HL-60/S4 treated with retinoic acid at 250 ng/mL for 4 days and 3 days (cell line): ENCODE results near the gene CCDC192.
"Not testable (repeated sequence)": the region's sequence is repeated elsewhere in the genome, so short reads cannot be mapped to it uniquely, and the experiment has no call there.

ENCODE experiments used
- in situ Hi-C: fragments of 300-500 bp; cut with MboI; formaldehyde crosslinking; loops from 2 replicates; pipeline ENCODE4 v1.7.0; 2022; ENCODE audit warnings: low sequenced_read_pairs

The CCDC192 gene

GRCh38 chr5:127839496-127840197 is 136.5 kb downstream of the CCDC192 start:
- in situ Hi-C loops: no loop called here

- in situ Hi-C loops: no loop called here
Measured at GRCh38 chr5:127840198-127840524, 137.0 kb downstream of the CCDC192 start.

GRCh38 chr5:127840809-127841208 is 137.6 kb downstream of the CCDC192 start:
- in situ Hi-C loops: no loop called here

- in situ Hi-C loops: no loop called here
Measured at GRCh38 chr5:127844581-127845021, 141.4 kb downstream of the CCDC192 start.

- in situ Hi-C loops: no loop called here
Measured at GRCh38 chr5:127846884-127847283, 143.7 kb downstream of the CCDC192 start.

GRCh38 chr5:127847641-127848040 is 144.4 kb downstream of the CCDC192 start:
- in situ Hi-C loops: not testable (repeated sequence)

- in situ Hi-C loops: no loop called here
Measured at GRCh38 chr5:127848098-127848497, 144.9 kb downstream of the CCDC192 start.

GRCh38 chr5:127849408-127849807 is 146.2 kb downstream of the CCDC192 start:
- in situ Hi-C loops: no loop called here

GRCh38 chr5:127849891-127850290 is 146.7 kb downstream of the CCDC192 start:
- in situ Hi-C loops: no loop called here

- in situ Hi-C loops: no loop called here
Measured at GRCh38 chr5:127851964-127852363, 148.8 kb downstream of the CCDC192 start.

GRCh38 chr5:127854520-127854919 is 151.3 kb downstream of the CCDC192 start:
- in situ Hi-C loops: no loop called here

GRCh38 chr5:127856292-127856691 is 153.1 kb downstream of the CCDC192 start:
- in situ Hi-C loops: no loop called here

- in situ Hi-C loops: no loop called here
Measured at GRCh38 chr5:127858116-127858784, 155.1 kb downstream of the CCDC192 start.

- in situ Hi-C loops: no loop called here
Measured at GRCh38 chr5:127860291-127860690, 157.1 kb downstream of the CCDC192 start.

- in situ Hi-C loops: no loop called here
Measured at GRCh38 chr5:127863161-127863560, 160.0 kb downstream of the CCDC192 start.

GRCh38 chr5:127863610-127864395 is 160.6 kb downstream of the CCDC192 start:
- in situ Hi-C loops: no loop called here

- in situ Hi-C loops: no loop called here
Measured at GRCh38 chr5:127864511-127864910, 161.3 kb downstream of the CCDC192 start.

GRCh38 chr5:127865273-127865672 is 162.1 kb downstream of the CCDC192 start:
- in situ Hi-C loops: no loop called here

GRCh38 chr5:127867022-127867783 is 164.0 kb downstream of the CCDC192 start:
- in situ Hi-C loops: no loop called here

- in situ Hi-C loops: no loop called here
Measured at GRCh38 chr5:127870914-127871313, 167.7 kb downstream of the CCDC192 start.

- in situ Hi-C loops: no loop called here
Measured at GRCh38 chr5:127871503-127872153, 168.4 kb downstream of the CCDC192 start.
